NB4 (cell line): ENCODE data around the gene PITPNC1.
A peak's percentile ranks its signal among the peaks of the same experiment; 100 is the strongest.
"Not testable (repeated sequence)": the region's sequence is repeated elsewhere in the genome, so short reads cannot be mapped to it uniquely, and the experiment has no call there.

ENCODE experiments used
- DNase-seq: peaks from one replicate; pipeline ENCODE4 v3.0.0; 2010; ENCODE audit warnings: low read depth
- H3K4me3 ChIP-seq: one replicate; pipeline ENCODE4 v1.5.1; 2011; ENCODE audit warnings: mild to moderate bottlenecking, low read depth, low read length, moderate library complexity
- CTCF ChIP-seq: IDR thresholded peaks from one replicate; pipeline ENCODE4 v1.5.1; 2012; ENCODE audit warnings: low read depth, low read length
- MAX ChIP-seq: IDR thresholded peaks from 2 replicates; pipeline ENCODE4 v1.6.1; 2011; ENCODE audit warnings: low read depth, low read length
- MYC ChIP-seq: IDR thresholded peaks from 2 replicates; pipeline ENCODE4 v1.6.1; 2011; ENCODE audit warnings: low read depth, low read length
- POLR2A ChIP-seq: IDR thresholded peaks from 2 replicates; pipeline ENCODE4 v1.6.1; 2011; ENCODE audit warnings: mild to moderate bottlenecking; ENCODE audit not compliant: insufficient read length; ENCODE audit errors: extremely low read depth

The PITPNC1 gene

GRCh38 chr17:67466251-67466796 is 89.2 kb downstream of the PITPNC1 start:
- DNase-seq, result no peak
- no peak overlapping the region for H3K4me3 ChIP-seq
- TF ChIP-seq CTCF (no peak), MAX (no peak), MYC (no peak), POLR2A (no peak)

- DNase-seq, result peak; percentile 51
- TF ChIP-seq CTCF, result no peak
- TF ChIP-seq MYC, result no peak
- no peak for TF ChIP-seq POLR2A
- no peak for TF ChIP-seq MAX
- no peak overlapping the region for H3K4me3 ChIP-seq
Measured at GRCh38 chr17:67467500-67468455, 90.7 kb downstream of the PITPNC1 start.

GRCh38 chr17:67469208-67469980 is 92.3 kb downstream of the PITPNC1 start:
- H3K4me3 ChIP-seq, result no peak overlapping the region
- no peak for TF ChIP-seq POLR2A
- TF ChIP-seq MYC, result no peak
- DNase-seq, result peak; percentile 75

GRCh38 chr17:67470163-67470562 is 93.1 kb downstream of the PITPNC1 start:
- TF ChIP-seq MYC (no peak), MAX (no peak), POLR2A (no peak)
- H3K4me3 ChIP-seq, result no peak overlapping the region
- DNase-seq, result no peak

GRCh38 chr17:67471118-67471517 is 94.0 kb downstream of the PITPNC1 start:
- no peak overlapping the region for H3K4me3 ChIP-seq
- DNase-seq, result no peak
- no peak for TF ChIP-seq MYC
- TF ChIP-seq CTCF, result no peak
- TF ChIP-seq MAX, result no peak
- no peak for TF ChIP-seq POLR2A

- H3K4me3 ChIP-seq, result not testable (repeated sequence)
- DNase-seq, result peak; percentile 25
Measured at GRCh38 chr17:67472606-67473005, 95.5 kb downstream of the PITPNC1 start.

GRCh38 chr17:67474081-67474661 is 97.1 kb downstream of the PITPNC1 start:
- DNase-seq, result peak; percentile 63
- no peak overlapping the region for H3K4me3 ChIP-seq
- no peak for TF ChIP-seq MYC
